Kidney (tissue), 14 donors: Measurements from ENCODE around the gene OR8B8. TPM values are rescaled to one million over a fixed set of nuclear protein-coding genes. Genes with fewer than 3 reads are reported as not detected.
"Not testable (repeated sequence)": the region's sequence is repeated elsewhere in the genome, so short reads cannot be mapped to it uniquely, and the experiment has no call there.

ENCODE experiments used
- DNase-seq, 5 donors: peaks; one replicate each; pipeline ENCODE4 v3.0.0-alpha.2; 2013 to 2020
- FAIRE-seq: peaks from 2 replicates; lab custom pipeline; 2012; peaks lifted over from hg19 to GRCh38; lab: Jason Lieb, UNC
- H3K27ac ChIP-seq, 2 donors: one replicate each; pipeline ENCODE4 v1.7.0; 2013; ENCODE audit warnings: low read depth in 2 of 2, low read length in 2 of 2, inconsistent platforms in 1 of 2
- H3K27me3 ChIP-seq: one replicate; pipeline ENCODE4 v1.7.1; 2013; ENCODE audit warnings: low read length, inconsistent platforms; ENCODE audit not compliant: control insufficient read depth, insufficient read depth
- H3K36me3 ChIP-seq, 3 donors: one replicate each; pipeline versions ENCODE4 v1.7.0 to v1.7.1; 2013; ENCODE audit warnings: low read length in 3 of 3, control low read depth in 1 of 3, inconsistent platforms in 1 of 3; ENCODE audit not compliant: insufficient read depth in 3 of 3, control insufficient read depth in 2 of 3
- H3K4me1 ChIP-seq, 3 donors: one replicate each; pipeline versions ENCODE4 v1.7.0 to v1.7.1; 2013; ENCODE audit warnings: low read length in 3 of 3, inconsistent platforms in 1 of 3, low read depth in 1 of 3; ENCODE audit not compliant: control insufficient read depth in 2 of 3, insufficient read depth in 2 of 3
- H3K4me3 ChIP-seq, 3 donors: one replicate each; pipeline versions ENCODE4 v1.7.0 to v1.8.1; 2013; ENCODE audit warnings: low read length in 3 of 3, control low read depth in 1 of 3, inconsistent platforms in 1 of 3
- H3K9ac ChIP-seq, 3 donors: one replicate each; pipeline versions ENCODE4 v1.7.0 to v1.7.1; 2013; ENCODE audit warnings: low read length in 3 of 3, control low read depth in 1 of 3, inconsistent platforms in 1 of 3
- H3K9me3 ChIP-seq, 3 donors: one replicate each; pipeline versions ENCODE4 v1.7.0 to v1.7.1; 2013; ENCODE audit warnings: low read length in 3 of 3, control low read depth in 1 of 3, inconsistent platforms in 1 of 3; ENCODE audit not compliant: control insufficient read depth in 2 of 3, insufficient read depth in 1 of 3
- intact Hi-C: fragments of 100-400 bp; cut with DNase I; formaldehyde crosslinking; loops from one replicate; pipeline ENCODE4 v1.11.1; 2022
- polyA plus RNA-seq: library from polyadenylated mRNA; stranded (reverse); fragments of 350-450 nt; fragmentation: Illumina TruSeq; extraction: RNeasy Lipid Tissue Mini Kit (QIAGEN cat#74804); gene quantifications from one replicate; pipeline ENCODE4 v1.2.3, GENCODE V29; 2014; ENCODE audit warnings: low read depth, low replicate concordance; ENCODE audit not compliant: insufficient read depth
- total RNA-seq: library from RNA; stranded (reverse); fragmentation: NEBNext Ultra II Directional; extraction: Animal tissue kit (Norgen Biotek cat#: 25700); gene quantifications from one replicate; pipeline ENCODE4 v1.2.1, GENCODE V29; 2021
- TF ChIP-seq, protein P1 (sequence below): IDR thresholded peaks from 3 replicates; pipeline ENCODE4 v1.5.1; 2012; ENCODE audit warnings: mild to moderate bottlenecking, moderate library complexity, borderline replicate concordance; ENCODE audit not compliant: insufficient read depth; ENCODE audit errors: extremely low read depth
- donor health status: control.
- donor health status: control.
- donor health status: control.
- donor health status: control.
- donor health status: control.
- donor health status: DM: yes; HTN: yes; CAD: no.
- donor health status: Normal renal cell carcinoma (clear cell type).

Gene OR8B8
- total and polyA plus RNA-seq, 2 donors from 2014 or later = not detected

DNA sequence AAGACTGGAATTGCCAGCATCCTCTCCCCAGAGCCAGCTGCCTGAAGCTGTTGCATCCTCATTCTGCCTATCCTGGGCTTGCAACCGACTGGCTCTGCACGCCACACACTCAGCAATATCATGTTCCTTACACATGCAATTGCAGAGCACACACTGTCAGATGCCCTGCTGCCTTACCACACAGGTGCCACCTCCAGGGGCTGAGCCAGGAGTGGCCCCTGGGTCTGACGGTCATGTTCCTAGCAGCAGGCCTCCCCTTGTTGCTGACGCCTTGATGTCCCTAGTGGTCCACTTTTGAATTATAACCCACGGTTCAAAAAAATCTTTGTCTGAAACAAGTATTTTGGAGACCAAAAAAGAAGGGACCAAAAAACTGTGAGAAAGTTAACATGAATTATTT is 18.5 kb upstream of the OR8B8 start:
- no peaks in the 10 kb centered on the region for H3K4me1 ChIP-seq
- H3K36me3 ChIP-seq = no peaks in the 10 kb centered on the region
- no peak overlapping the region for H3K4me3 ChIP-seq
- FAIRE-seq (no peak), DNase-seq (no peak)
- TF ChIP-seq, protein P1, sequence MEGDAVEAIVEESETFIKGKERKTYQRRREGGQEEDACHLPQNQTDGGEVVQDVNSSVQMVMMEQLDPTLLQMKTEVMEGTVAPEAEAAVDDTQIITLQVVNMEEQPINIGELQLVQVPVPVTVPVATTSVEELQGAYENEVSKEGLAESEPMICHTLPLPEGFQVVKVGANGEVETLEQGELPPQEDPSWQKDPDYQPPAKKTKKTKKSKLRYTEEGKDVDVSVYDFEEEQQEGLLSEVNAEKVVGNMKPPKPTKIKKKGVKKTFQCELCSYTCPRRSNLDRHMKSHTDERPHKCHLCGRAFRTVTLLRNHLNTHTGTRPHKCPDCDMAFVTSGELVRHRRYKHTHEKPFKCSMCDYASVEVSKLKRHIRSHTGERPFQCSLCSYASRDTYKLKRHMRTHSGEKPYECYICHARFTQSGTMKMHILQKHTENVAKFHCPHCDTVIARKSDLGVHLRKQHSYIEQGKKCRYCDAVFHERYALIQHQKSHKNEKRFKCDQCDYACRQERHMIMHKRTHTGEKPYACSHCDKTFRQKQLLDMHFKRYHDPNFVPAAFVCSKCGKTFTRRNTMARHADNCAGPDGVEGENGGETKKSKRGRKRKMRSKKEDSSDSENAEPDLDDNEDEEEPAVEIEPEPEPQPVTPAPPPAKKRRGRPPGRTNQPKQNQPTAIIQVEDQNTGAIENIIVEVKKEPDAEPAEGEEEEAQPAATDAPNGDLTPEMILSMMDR = no peak
- no peaks in the 10 kb centered on the region for H3K9me3 ChIP-seq
- intact Hi-C loops = no loop called here
- no peak overlapping the region for H3K9ac ChIP-seq
- H3K27me3 ChIP-seq = no peaks in the 10 kb centered on the region
- no peak overlapping the region for H3K27ac ChIP-seq

DNA sequence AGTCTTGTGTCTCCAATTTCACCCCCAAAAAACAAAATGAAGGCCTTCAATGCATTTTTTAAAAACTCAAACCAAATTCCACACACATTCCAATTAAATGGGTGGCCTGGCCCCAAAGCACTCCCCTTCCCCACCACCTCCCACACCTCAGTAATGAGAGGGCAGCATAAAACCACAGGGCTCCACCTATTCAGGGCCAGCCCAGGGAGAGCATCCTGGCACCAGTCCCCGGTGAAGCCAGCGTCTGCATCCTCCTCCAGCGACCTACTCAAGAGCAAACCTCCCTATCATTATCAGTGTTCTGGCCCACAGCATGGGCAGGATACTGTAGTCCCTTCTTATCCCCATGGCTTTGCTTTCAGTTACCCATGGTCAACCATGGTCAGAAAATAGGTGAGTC is 17.8 kb upstream of the OR8B8 start:
- TF ChIP-seq, protein P1 = no peak
- no peak for DNase-seq

DNA sequence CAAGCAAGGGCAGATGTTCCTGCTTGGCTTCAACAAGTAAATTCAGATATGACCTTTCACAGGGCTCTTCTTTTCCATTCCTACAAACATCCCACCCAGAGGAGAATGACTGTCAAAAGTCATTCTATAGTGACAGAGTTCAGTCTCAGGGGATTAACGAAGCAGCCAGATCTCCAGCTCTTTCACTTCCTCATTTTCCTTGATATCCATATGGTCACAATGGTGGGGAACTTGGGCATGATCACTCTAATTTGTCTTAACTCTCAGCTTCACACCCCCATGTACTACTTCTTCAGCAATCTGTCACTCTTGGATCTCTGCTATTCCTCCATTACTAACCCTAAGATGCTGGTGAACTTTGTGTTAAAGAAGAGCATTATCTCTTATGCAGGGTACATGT is 15.0 kb upstream of the OR8B8 start:
- Histone ChIP-seq H3K9ac (no peak overlapping the region), H3K36me3 (no peaks in the 10 kb centered on the region), H3K27ac (no peak overlapping the region), H3K4me3 (no peak overlapping the region), H3K4me1 (no peaks in the 10 kb centered on the region), H3K9me3 (no peaks in the 10 kb centered on the region), H3K27me3 (no peaks in the 10 kb centered on the region)
- no peak for DNase-seq
- no peak for FAIRE-seq
- TF ChIP-seq, protein P1 = no peak
- intact Hi-C loops = no loop called here

More for the DNA sequence above, 17.8 kb upstream of the OR8B8 start:
- no peaks in the 10 kb centered on the region for H3K27me3 ChIP-seq
- intact Hi-C loops = no loop called here
- no peaks in the 10 kb centered on the region for H3K36me3 ChIP-seq
- no peak for FAIRE-seq
- no peak overlapping the region for H3K27ac ChIP-seq
- no peak overlapping the region for H3K9ac ChIP-seq
- no peaks in the 10 kb centered on the region for H3K4me1 ChIP-seq
- no peaks in the 10 kb centered on the region for H3K9me3 ChIP-seq
- H3K4me3 ChIP-seq = no peak overlapping the region

DNA sequence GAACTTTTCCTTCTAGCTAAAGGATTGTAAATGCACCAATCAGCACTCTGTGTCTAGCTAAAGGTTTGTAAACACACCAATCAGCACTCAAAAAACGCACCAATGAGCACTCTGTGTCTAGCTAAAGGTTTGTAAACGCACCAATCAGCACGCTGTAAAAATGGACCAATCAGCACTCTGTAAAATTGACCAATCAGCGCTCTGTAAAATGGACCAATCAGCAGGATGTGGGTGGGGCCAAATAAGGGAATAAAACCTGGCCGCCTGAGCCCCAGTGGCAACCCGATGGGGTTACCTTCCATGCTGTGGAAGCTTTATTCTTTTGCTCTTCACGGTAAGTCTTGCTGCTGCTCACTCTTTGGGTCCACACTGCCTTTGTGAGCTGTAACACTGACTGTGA is 13.9 kb upstream of the OR8B8 start:
- H3K9ac ChIP-seq, DNase-seq, H3K27me3 ChIP-seq, H3K27ac ChIP-seq, H3K36me3 ChIP-seq, intact Hi-C loops, FAIRE-seq, H3K4me1 ChIP-seq, H3K9me3 ChIP-seq, H3K4me3 ChIP-seq: not testable (repeated sequence)
